ENCODE measurements around the gene TGOLN2. TPM values are rescaled to one million over a fixed set of nuclear protein-coding genes. Genes with fewer than 3 reads are reported as not detected.
A peak's percentile ranks its signal among the peaks of the same experiment; 100 is the strongest.
"Not testable (repeated sequence)": the region's sequence is repeated elsewhere in the genome, so short reads cannot be mapped to it uniquely, and the experiment has no call there.

The TGOLN2 gene
- 10 to 100 TPM; 45.5 to 94.8 (median 77.3) TPM for polyA plus RNA-seq (ENCODE audit: low read depth in 6 of 6)

- no peaks in the 10 kb centered on the region for H3K9me3 Mint-ChIP-seq
- ATAC-seq (ENCODE audit: low read depth in 2 of 2), result peak; percentile 87 to 89
- H3K4me1 Mint-ChIP-seq, result peaks cover 40 to 64% (median 57%) of the 10 kb centered on the region in 3 donors
- H3K27me3 Mint-ChIP-seq, result no peaks in the 10 kb centered on the region
- H3K27ac Mint-ChIP-seq, result peak within 1 kb of the TSS; percentile 99 to 100 (median 100)
- DNase-seq, result peak; percentile 92
- peak within 1 kb of the TSS; percentile 95 to 99 (median 98) for H3K4me3 Mint-ChIP-seq
- peaks cover 9 to 10% of the 10 kb centered on the region in 2 donors for H3K36me3 Mint-ChIP-seq
Observed at GRCh38 chr2:85327822-85328617, at the start of gene TGOLN2. TGOLN2 (minus strand) TSS chr2:85327989; CDS start chr2:85327962, 27 bp downstream.

- Mint-ChIP-seq H3K27me3 (no peaks in the 10 kb centered on the region), H3K4me1 (no peaks in the 10 kb centered on the region), H3K27ac (peak overlapping the region in 2 of 6 donors; percentile 37 to 41), H3K4me3 (no peak overlapping the region), H3K36me3 (peaks cover 22 to 36% of the 10 kb centered on the region in 2 donors), H3K9me3 (peaks cover 0 to 13% (median 3%) of the 10 kb centered on the region in 7 donors)
- ATAC-seq (ENCODE audit: low read depth in 2 of 2), result no peak
- no peak for DNase-seq
Observed at GRCh38 chr2:85377083-85377482, 49.3 kb upstream of the TGOLN2 start.

- Mint-ChIP-seq H3K4me3 (no peak overlapping the region), H3K36me3 (peaks cover 22 to 36% of the 10 kb centered on the region in 2 donors), H3K4me1 (no peaks in the 10 kb centered on the region), H3K9me3 (peaks cover 0 to 13% (median 3%) of the 10 kb centered on the region in 7 donors), H3K27ac (no peak overlapping the region), H3K27me3 (no peaks in the 10 kb centered on the region)
- DNase-seq, result no peak
- no peak for ATAC-seq (ENCODE audit: low read depth in 2 of 2)
Observed at GRCh38 chr2:85376291-85377065, 48.7 kb upstream of the TGOLN2 start.

- Mint-ChIP-seq H3K36me3 (peaks cover 0 to 12% of the 10 kb centered on the region in 2 donors), H3K4me3 (no peak overlapping the region), H3K9me3 (peaks cover 0 to 4% (median 0%) of the 10 kb centered on the region in 7 donors), H3K27me3 (no peaks in the 10 kb centered on the region), H3K27ac (no peak overlapping the region), H3K4me1 (no peaks in the 10 kb centered on the region)
- DNase-seq (no peak), ATAC-seq (ENCODE audit: low read depth in 2 of 2) (no peak)
Observed at GRCh38 chr2:85371045-85371444, 43.3 kb upstream of the TGOLN2 start.

- Mint-ChIP-seq H3K9me3 (peaks cover 0 to 4% (median 0%) of the 10 kb centered on the region in 7 donors), H3K4me1 (no peaks in the 10 kb centered on the region), H3K36me3 (no peaks in the 10 kb centered on the region), H3K27ac (no peak overlapping the region), H3K27me3 (no peaks in the 10 kb centered on the region), H3K4me3 (no peak overlapping the region)
- ATAC-seq (ENCODE audit: low read depth in 2 of 2), result no peak
- no peak for DNase-seq
Observed at GRCh38 chr2:85369500-85369899, 41.7 kb upstream of the TGOLN2 start.

GRCh38 chr2:85368921-85369320 is 41.1 kb upstream of the TGOLN2 start:
- Mint-ChIP-seq H3K36me3 (no peaks in the 10 kb centered on the region), H3K4me3 (no peak overlapping the region), H3K27ac (no peak overlapping the region), H3K9me3 (peaks cover 0 to 4% (median 0%) of the 10 kb centered on the region in 7 donors), H3K4me1 (no peaks in the 10 kb centered on the region), H3K27me3 (no peaks in the 10 kb centered on the region)
- ATAC-seq (ENCODE audit: low read depth in 2 of 2) (no peak), DNase-seq (no peak)

- H3K4me1 Mint-ChIP-seq, result no peaks in the 10 kb centered on the region
- ATAC-seq (ENCODE audit: low read depth in 2 of 2) (no peak), DNase-seq (no peak)
- no peaks in the 10 kb centered on the region for H3K9me3 Mint-ChIP-seq
- peak overlapping the region in 3 of 6 donors; percentile 10 to 24 (median 21) for H3K27ac Mint-ChIP-seq
- no peak overlapping the region for H3K4me3 Mint-ChIP-seq
- peaks cover 8 to 10% of the 10 kb centered on the region in 2 donors for H3K36me3 Mint-ChIP-seq
- H3K27me3 Mint-ChIP-seq, result no peaks in the 10 kb centered on the region
Observed at GRCh38 chr2:85367180-85367579, 39.4 kb upstream of the TGOLN2 start.

- peaks cover 10 to 14% of the 10 kb centered on the region in 2 donors for H3K36me3 Mint-ChIP-seq
- H3K27ac Mint-ChIP-seq; H3K4me3 Mint-ChIP-seq; ATAC-seq (ENCODE audit: low read depth in 2 of 2); H3K4me1 Mint-ChIP-seq; DNase-seq; H3K9me3 Mint-ChIP-seq; H3K27me3 Mint-ChIP-seq: not testable (repeated sequence)
Observed at GRCh38 chr2:85362653-85363387, 35.0 kb upstream of the TGOLN2 start.

- no peak for ATAC-seq (ENCODE audit: low read depth in 2 of 2)
- Mint-ChIP-seq H3K27ac (peak overlapping the region in 1 of 6 donors; percentile 35), H3K4me3 (peak overlapping the region in 1 of 8 donors; percentile 11), H3K36me3 (peaks cover 0 to 7% of the 10 kb centered on the region in 2 donors), H3K4me1 (peaks cover 27 to 43% (median 43%) of the 10 kb centered on the region in 3 donors), H3K9me3 (no peaks in the 10 kb centered on the region), H3K27me3 (no peaks in the 10 kb centered on the region)
- DNase-seq, result no peak
Observed at GRCh38 chr2:85357736-85358135, 29.9 kb upstream of the TGOLN2 start.

- ATAC-seq (ENCODE audit: low read depth in 2 of 2) (no peak), DNase-seq (no peak)
- peak overlapping the region in 6 of 8 donors; percentile 12 to 100 (median 96) for H3K4me3 Mint-ChIP-seq
- H3K27me3 Mint-ChIP-seq, result no peaks in the 10 kb centered on the region
- H3K9me3 Mint-ChIP-seq, result no peaks in the 10 kb centered on the region
- H3K36me3 Mint-ChIP-seq, result peaks cover 0 to 4% of the 10 kb centered on the region in 2 donors
- H3K27ac Mint-ChIP-seq, result peak overlapping the region in 3 of 6 donors; percentile 44 to 98 (median 60)
- peaks cover 27 to 48% (median 44%) of the 10 kb centered on the region in 3 donors for H3K4me1 Mint-ChIP-seq
Observed at GRCh38 chr2:85356186-85356585, 28.4 kb upstream of the TGOLN2 start.

- peaks cover 4 to 10% of the 10 kb centered on the region in 2 donors for H3K36me3 Mint-ChIP-seq
- no peak for DNase-seq
- peak overlapping the region in 3 of 6 donors; percentile 44 to 98 (median 76) for H3K27ac Mint-ChIP-seq
- H3K4me1 Mint-ChIP-seq, result peaks cover 27 to 55% (median 44%) of the 10 kb centered on the region in 3 donors
- no peak for ATAC-seq (ENCODE audit: low read depth in 2 of 2)
- peak overlapping the region; percentile 96 to 100 (median 98) for H3K4me3 Mint-ChIP-seq
- H3K9me3 Mint-ChIP-seq, result no peaks in the 10 kb centered on the region
- no peaks in the 10 kb centered on the region for H3K27me3 Mint-ChIP-seq
Observed at GRCh38 chr2:85355521-85355920, 27.7 kb upstream of the TGOLN2 start.

GRCh38 chr2:85355073-85355410 is 27.3 kb upstream of the TGOLN2 start:
- Mint-ChIP-seq H3K27ac (peak overlapping the region; percentile 98 to 100 (median 100)), H3K36me3 (peaks cover 9 to 14% of the 10 kb centered on the region in 2 donors), H3K4me3 (peak overlapping the region; percentile 96 to 100 (median 98)), H3K4me1 (peaks cover 27 to 57% (median 44%) of the 10 kb centered on the region in 3 donors), H3K27me3 (no peaks in the 10 kb centered on the region), H3K9me3 (no peaks in the 10 kb centered on the region)
- DNase-seq (no peak), ATAC-seq (ENCODE audit: low read depth in 2 of 2) (peak in 1 of 2 donors; percentile 3)
